ENCODE results near the gene VDR.

VDR gene

GRCh38 chr12:47868552-47869031 is 36.2 kb downstream of the VDR start:
- no peak for DNase-seq (ENCODE audit: low read depth)

- no peak for DNase-seq (ENCODE audit: low read depth)
These were observed 36.8 kb downstream of the VDR start for GRCh38 chr12:47868041-47868440.

- no peak for DNase-seq (ENCODE audit: low read depth)
These were observed 37.3 kb downstream of the VDR start for GRCh38 chr12:47867495-47867941.

GRCh38 chr12:47864646-47865235 is 40.1 kb downstream of the VDR start:
- no peak for DNase-seq (ENCODE audit: low read depth)

GRCh38 chr12:47863985-47864384 is 40.8 kb downstream of the VDR start:
- DNase-seq (ENCODE audit: low read depth), result no peak

- no peak for DNase-seq (ENCODE audit: low read depth)
These were observed 41.3 kb downstream of the VDR start for GRCh38 chr12:47863467-47863866.

GRCh38 chr12:47862881-47863280 is 41.9 kb downstream of the VDR start:
- no peak for DNase-seq (ENCODE audit: low read depth)

GRCh38 chr12:47862167-47862750 is 42.5 kb downstream of the VDR start:
- no peak for DNase-seq (ENCODE audit: low read depth)

GRCh38 chr12:47860873-47861272 is 43.9 kb downstream of the VDR start:
- DNase-seq (ENCODE audit: low read depth), result no peak

- DNase-seq (ENCODE audit: low read depth), result no peak
These were observed 44.4 kb downstream of the VDR start for GRCh38 chr12:47860279-47860841.

GRCh38 chr12:47858511-47859266 is 46.1 kb downstream of the VDR start:
- no peak for DNase-seq (ENCODE audit: low read depth)

- no peak for DNase-seq (ENCODE audit: low read depth)
These were observed 47.8 kb downstream of the VDR start for GRCh38 chr12:47856721-47857575.

GRCh38 chr12:47856094-47856493 is 48.7 kb downstream of the VDR start:
- DNase-seq (ENCODE audit: low read depth), result no peak

- DNase-seq (ENCODE audit: low read depth), result no peak
These were observed 49.3 kb downstream of the VDR start for GRCh38 chr12:47855502-47855901.

- DNase-seq (ENCODE audit: low read depth), result no peak
These were observed 50.3 kb downstream of the VDR start for GRCh38 chr12:47854531-47854930.

- DNase-seq (ENCODE audit: low read depth), result no peak
These were observed 52.7 kb downstream of the VDR start for GRCh38 chr12:47852096-47852571.

GRCh38 chr12:47851303-47851952 is 53.4 kb downstream of the VDR start:
- DNase-seq (ENCODE audit: low read depth), result no peak

GRCh38 chr12:47850153-47851084 is 54.4 kb downstream of the VDR start:
- no peak for DNase-seq (ENCODE audit: low read depth)

GRCh38 chr12:47849261-47849660 is 55.5 kb downstream of the VDR start:
- no peak for DNase-seq (ENCODE audit: low read depth)

- no peak for DNase-seq (ENCODE audit: low read depth)
These were observed 55.9 kb downstream of the VDR start for GRCh38 chr12:47848853-47849252.
